ENCODE measurements around the gene GPAM. TPM values are rescaled to one million over a fixed set of nuclear protein-coding genes. Genes with fewer than 3 reads are reported as not detected.
"Not testable (repeated sequence)": the region's sequence is repeated elsewhere in the genome, so short reads cannot be mapped to it uniquely, and the experiment has no call there.

GPAM gene
- total RNA-seq, 1 experiment from 2014 or later = 12.2 TPM

DNA sequence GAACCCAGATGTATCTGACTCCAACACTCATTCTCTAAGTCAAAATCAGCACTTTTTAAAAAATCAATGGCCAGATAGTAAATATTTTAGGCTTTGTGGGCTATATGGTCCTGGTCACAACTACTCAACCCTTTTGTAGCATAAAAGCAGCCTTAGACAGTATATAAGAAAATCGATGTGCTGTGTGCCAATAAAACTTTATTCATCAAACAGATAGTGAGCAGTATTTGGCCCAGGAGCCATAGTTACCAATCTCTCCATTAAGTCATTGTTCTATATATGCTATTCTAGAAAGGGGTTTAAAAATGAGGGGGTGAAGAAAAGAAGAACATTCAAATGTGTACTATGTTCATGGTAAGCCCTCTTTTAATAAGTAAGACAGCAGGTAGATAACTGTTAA lies 18.5 kb upstream of the GPAM start:
- POLR2A ChIA-PET = no interaction called here
- H3K4me1 Mint-ChIP-seq = no peaks in the 10 kb centered on the region
- H3K27me3 Mint-ChIP-seq (ENCODE audit: low read depth) = peaks cover 3% of the 10 kb centered on the region; the same call in 1 of the 2 replicates
- DNase-seq (ENCODE audit: low spot score) = no peak
- no peaks in the 10 kb centered on the region for H3K36me3 Mint-ChIP-seq
- no peak for ATAC-seq
- CTCF ChIA-PET = interaction anchor here (1.5 kb wide), 1 partner anchor 65 kb away, joined by 3 read pairs; no protein-coding TSS in a partner anchor
- TF ChIP-seq TCF7 (CRISPR knock-in tag; IDR thresholded peaks at IDR 0.05; ENCODE audit: low read depth) (no peak), ATF3 (CRISPR knock-in tag; conservative IDR thresholded peaks at IDR 0.05) (no peak), ETV6 (CRISPR knock-in tag; IDR thresholded peaks at IDR 0.05) (no peak), E2F1 (CRISPR knock-in tag; IDR thresholded peaks at IDR 0.05) (no peak), GTF2I (CRISPR knock-in tag; conservative IDR thresholded peaks at IDR 0.05) (no peak), MXD4 (CRISPR knock-in tag; IDR thresholded peaks at IDR 0.05; ENCODE audit: borderline replicate concordance) (no peak), NFATC4 (CRISPR knock-in tag; IDR thresholded peaks at IDR 0.05) (no peak), TP53 (CRISPR knock-in tag; IDR thresholded peaks at IDR 0.05) (no peak)
- TF ChIP-seq, protein P1, sequence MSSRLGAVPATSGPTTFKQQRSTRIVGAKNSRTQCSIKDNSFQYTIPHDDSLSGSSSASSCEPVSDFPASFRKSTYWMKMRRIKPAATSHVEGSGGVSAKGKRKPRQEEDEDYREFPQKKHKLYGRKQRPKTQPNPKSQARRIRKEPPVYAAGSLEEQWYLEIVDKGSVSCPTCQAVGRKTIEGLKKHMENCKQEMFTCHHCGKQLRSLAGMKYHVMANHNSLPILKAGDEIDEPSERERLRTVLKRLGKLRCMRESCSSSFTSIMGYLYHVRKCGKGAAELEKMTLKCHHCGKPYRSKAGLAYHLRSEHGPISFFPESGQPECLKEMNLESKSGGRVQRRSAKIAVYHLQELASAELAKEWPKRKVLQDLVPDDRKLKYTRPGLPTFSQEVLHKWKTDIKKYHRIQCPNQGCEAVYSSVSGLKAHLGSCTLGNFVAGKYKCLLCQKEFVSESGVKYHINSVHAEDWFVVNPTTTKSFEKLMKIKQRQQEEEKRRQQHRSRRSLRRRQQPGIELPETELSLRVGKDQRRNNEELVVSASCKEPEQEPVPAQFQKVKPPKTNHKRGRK (CRISPR knock-in tag; IDR thresholded peaks at IDR 0.05; ENCODE audit: borderline replicate concordance) = no peak
- no peak overlapping the region for H3K4me3 Mint-ChIP-seq
- H3K9me3 Mint-ChIP-seq = 0 out of 2 replicates have a peak, but pooled peaks cover 3% of the 10 kb centered on the region
- H3K27ac Mint-ChIP-seq = no peak overlapping the region

DNA sequence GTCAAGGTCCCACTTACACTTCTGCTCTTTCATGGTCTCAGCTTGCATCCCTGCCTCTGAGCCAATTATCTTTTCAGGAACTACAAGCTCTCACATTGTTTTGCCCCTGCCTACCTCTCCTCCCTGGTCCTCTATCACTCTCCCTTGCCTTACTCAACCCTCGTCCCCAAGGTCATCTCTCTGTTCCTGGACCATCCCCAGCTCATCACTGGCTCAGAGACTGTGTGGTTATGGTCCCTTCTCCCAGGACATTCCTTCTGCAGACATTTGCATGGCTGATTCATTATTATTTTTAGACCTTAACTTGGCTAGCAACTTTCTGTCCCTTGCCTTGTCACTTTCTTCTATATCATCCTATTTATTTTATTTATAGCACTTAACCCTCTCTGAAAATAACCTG lies 17.8 kb upstream of the GPAM start:
- H3K27me3 Mint-ChIP-seq (ENCODE audit: low read depth) = peaks cover 3% of the 10 kb centered on the region; the same call in 1 of the 2 replicates
- no peaks in the 10 kb centered on the region for H3K36me3 Mint-ChIP-seq
- DNase-seq (ENCODE audit: low spot score) (no peak), ATAC-seq (no peak)
- POLR2A ChIA-PET = no interaction called here
- H3K4me3 Mint-ChIP-seq = no peak overlapping the region
- no peaks in the 10 kb centered on the region for H3K4me1 Mint-ChIP-seq
- CTCF ChIA-PET = interaction anchor here (1.5 kb wide), 1 partner anchor 64 kb away, joined by 3 read pairs; no protein-coding TSS in a partner anchor
- no peak overlapping the region for H3K27ac Mint-ChIP-seq
- no peaks in the 10 kb centered on the region for H3K9me3 Mint-ChIP-seq
- no peak for TF ChIP-seq NR1H2 (CRISPR knock-in tag; IDR thresholded peaks at IDR 0.05)

DNA sequence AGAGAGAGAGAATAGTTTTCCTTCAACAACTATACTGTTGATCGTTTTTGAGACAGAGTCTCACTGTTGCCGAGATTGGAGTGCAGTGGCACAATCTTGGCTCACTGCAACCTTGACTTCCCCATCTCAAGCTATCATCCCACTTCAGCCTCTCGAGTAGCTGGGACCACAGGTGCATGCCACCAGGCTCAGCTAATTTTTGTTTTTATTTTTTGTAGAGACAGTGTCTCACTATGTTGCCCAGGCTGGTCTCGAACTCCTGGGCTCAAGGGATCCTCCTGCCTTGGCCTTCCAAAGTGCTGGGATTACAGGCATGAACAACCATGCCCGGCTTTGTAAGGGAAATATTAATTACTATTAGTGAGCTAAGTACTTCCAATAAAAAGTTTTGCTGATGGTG lies 16.7 kb upstream of the GPAM start:
- DNase-seq (ENCODE audit: low spot score); H3K27ac Mint-ChIP-seq; H3K4me3 Mint-ChIP-seq; H3K27me3 Mint-ChIP-seq (ENCODE audit: low read depth); CTCF ChIA-PET; POLR2A ChIA-PET; H3K4me1 Mint-ChIP-seq; H3K36me3 Mint-ChIP-seq; H3K9me3 Mint-ChIP-seq; ATAC-seq: not testable (repeated sequence)

- H3K27me3 Mint-ChIP-seq (ENCODE audit: low read depth); DNase-seq (ENCODE audit: low spot score); H3K27ac Mint-ChIP-seq; ATAC-seq; H3K9me3 Mint-ChIP-seq; H3K4me1 Mint-ChIP-seq; POLR2A ChIA-PET; H3K4me3 Mint-ChIP-seq; H3K36me3 Mint-ChIP-seq; CTCF ChIA-PET: not testable (repeated sequence)
These were observed 14.1 kb upstream of the GPAM start for GRCh38 chr10:112197662-112198061.

DNA sequence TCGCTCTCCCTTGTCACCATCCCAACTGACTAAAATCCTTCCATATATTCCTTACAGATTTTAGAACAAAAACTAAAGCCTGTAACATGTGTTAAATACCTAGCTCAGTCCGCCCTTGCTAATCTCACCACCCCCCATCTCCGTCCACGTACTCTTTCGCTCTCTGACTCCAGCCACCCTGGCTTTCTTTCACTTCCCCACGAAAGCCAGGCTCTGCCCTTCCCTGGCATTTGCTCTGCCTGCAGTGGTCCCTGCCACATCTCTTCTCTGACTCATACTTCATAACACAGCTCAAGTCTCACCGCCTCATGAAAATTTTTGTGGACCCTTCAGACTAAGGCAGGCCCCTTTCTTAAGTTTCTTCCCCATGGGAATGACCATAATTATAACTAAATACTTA lies 11.7 kb upstream of the GPAM start:
- Mint-ChIP-seq H3K36me3 (no peaks in the 10 kb centered on the region), H3K4me3 (no peak overlapping the region), H3K27me3 (ENCODE audit: low read depth) (peaks cover 4% of the 10 kb centered on the region; the same call in 1 of the 2 replicates), H3K4me1 (no peaks in the 10 kb centered on the region), H3K27ac (no peak overlapping the region), H3K9me3 (no peaks in the 10 kb centered on the region)
- ATAC-seq (no peak), DNase-seq (ENCODE audit: low spot score) (no peak)
- ChIA-PET POLR2A (no interaction called here), CTCF (interaction anchor here (1.2 kb wide), 1 partner anchor 112 kb away, joined by 5 read pairs; no protein-coding TSS in a partner anchor)
- TF ChIP-seq RELA (CRISPR knock-in tag; IDR thresholded peaks at IDR 0.05; ENCODE audit: borderline replicate concordance) = no peak

All from WTC11 (cell line).